Measurements from ENCODE around the gene CENPK. TPM values are rescaled to one million over a fixed set of nuclear protein-coding genes. Genes with fewer than 3 reads are reported as not detected.

Gene CENPK
- polyA plus RNA-seq, 1 of the 3 experiments (the other 2 are of a cell fraction) = 5.4 TPM

DNA sequence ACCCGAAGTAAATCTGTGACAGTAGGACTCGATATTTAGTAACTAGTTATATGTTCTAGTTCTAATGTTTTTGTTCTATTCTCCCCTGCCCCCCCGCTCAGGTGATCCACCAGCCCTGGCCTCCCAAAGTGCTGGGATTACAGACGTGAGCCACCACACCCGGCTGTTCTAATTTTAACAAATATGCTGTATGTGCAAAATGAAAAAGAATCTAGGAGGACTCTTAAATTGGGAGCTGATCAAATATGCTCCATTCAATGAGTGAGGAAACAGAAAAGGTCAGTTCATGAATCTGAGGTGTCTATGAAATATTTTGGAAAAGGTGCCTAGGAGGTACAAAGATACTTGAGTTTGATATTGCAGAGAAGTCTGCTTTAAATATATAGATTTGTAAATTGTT lies 16.8 kb downstream of the CENPK start:
- no peak for TF ChIP-seq GABPA (IDR thresholded peaks at IDR 0.05; ENCODE audit: low read depth)
- TF ChIP-seq CHD2 (IDR thresholded peaks at IDR 0.05; ENCODE audit: low read length, partially characterized antibody) = no peak
- no peak for TF ChIP-seq RCOR1 (IDR thresholded peaks at IDR 0.05; ENCODE audit: low read length)
- no peak for TF ChIP-seq RAD21 (IDR thresholded peaks at IDR 0.05; ENCODE audit: low read length)
- no peak for TF ChIP-seq YY1 (IDR thresholded peaks at IDR 0.05; ENCODE audit: low read depth)
- TF ChIP-seq POLR2AphosphoS5 (IDR thresholded peaks at IDR 0.05; ENCODE audit: low read depth, low read length) = no peak
- TF ChIP-seq ELF1 (IDR thresholded peaks at IDR 0.05) = no peak
- TF ChIP-seq GATA2 (CRISPR knock-in tag; IDR thresholded peaks at IDR 0.05) = no peak
- TF ChIP-seq, protein P1, sequence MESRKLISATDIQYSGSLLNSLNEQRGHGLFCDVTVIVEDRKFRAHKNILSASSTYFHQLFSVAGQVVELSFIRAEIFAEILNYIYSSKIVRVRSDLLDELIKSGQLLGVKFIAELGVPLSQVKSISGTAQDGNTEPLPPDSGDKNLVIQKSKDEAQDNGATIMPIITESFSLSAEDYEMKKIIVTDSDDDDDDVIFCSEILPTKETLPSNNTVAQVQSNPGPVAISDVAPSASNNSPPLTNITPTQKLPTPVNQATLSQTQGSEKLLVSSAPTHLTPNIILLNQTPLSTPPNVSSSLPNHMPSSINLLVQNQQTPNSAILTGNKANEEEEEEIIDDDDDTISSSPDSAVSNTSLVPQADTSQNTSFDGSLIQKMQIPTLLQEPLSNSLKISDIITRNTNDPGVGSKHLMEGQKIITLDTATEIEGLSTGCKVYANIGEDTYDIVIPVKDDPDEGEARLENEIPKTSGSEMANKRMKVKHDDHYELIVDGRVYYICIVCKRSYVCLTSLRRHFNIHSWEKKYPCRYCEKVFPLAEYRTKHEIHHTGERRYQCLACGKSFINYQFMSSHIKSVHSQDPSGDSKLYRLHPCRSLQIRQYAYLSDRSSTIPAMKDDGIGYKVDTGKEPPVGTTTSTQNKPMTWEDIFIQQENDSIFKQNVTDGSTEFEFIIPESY (IDR thresholded peaks at IDR 0.05; ENCODE audit: borderline replicate concordance, low read depth) = no peak
- TF ChIP-seq RXRA (IDR thresholded peaks at IDR 0.05; ENCODE audit: borderline replicate concordance, low read depth) = no peak
- no peak for TF ChIP-seq JUND (IDR thresholded peaks at IDR 0.05)
- TF ChIP-seq NFIC (IDR thresholded peaks at IDR 0.05; ENCODE audit: borderline replicate concordance) = no peak
- TF ChIP-seq FOXJ3 (CRISPR knock-in tag; IDR thresholded peaks at IDR 0.05) = no peak
- no peak for TF ChIP-seq MEF2A (IDR thresholded peaks at IDR 0.05; ENCODE audit: borderline replicate concordance, low read depth)
- no peak for TF ChIP-seq RFX5 (IDR thresholded peaks at IDR 0.05; ENCODE audit: low read length)
- TF ChIP-seq, protein P2, sequence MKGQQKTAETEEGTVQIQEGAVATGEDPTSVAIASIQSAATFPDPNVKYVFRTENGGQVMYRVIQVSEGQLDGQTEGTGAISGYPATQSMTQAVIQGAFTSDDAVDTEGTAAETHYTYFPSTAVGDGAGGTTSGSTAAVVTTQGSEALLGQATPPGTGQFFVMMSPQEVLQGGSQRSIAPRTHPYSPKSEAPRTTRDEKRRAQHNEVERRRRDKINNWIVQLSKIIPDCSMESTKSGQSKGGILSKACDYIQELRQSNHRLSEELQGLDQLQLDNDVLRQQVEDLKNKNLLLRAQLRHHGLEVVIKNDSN (IDR thresholded peaks at IDR 0.05; ENCODE audit: borderline replicate concordance, low read depth) = no peak
- no peak for TF ChIP-seq FOXM1 (IDR thresholded peaks at IDR 0.05; ENCODE audit: low read depth)
- no peak for TF ChIP-seq SMC3 (IDR thresholded peaks at IDR 0.05; ENCODE audit: low read depth, low read length)
- H3K27me3 ChIP-seq (ENCODE audit: insufficient read depth) = no peaks in the 10 kb centered on the region
- no peaks in the 10 kb centered on the region for H4K20me1 ChIP-seq (ENCODE audit: insufficient read depth)
- no peak overlapping the region for H3K9ac ChIP-seq
- peaks cover 2 to 48% of the 10 kb centered on the region in 2 experiments for H3K36me3 ChIP-seq (replicated peaks in 1 of 2; ENCODE audit: control insufficient read depth in 1 of 2, insufficient read depth in 2 of 2, low read length in 1 of 2)
- no peaks in the 10 kb centered on the region for H3F3A ChIP-seq (replicated peaks; ENCODE audit: insufficient read depth)
- ChIA-PET POLR2A (no interaction called here), CTCF (no interaction called here)
- no peaks in the 10 kb centered on the region for H3K9me3 ChIP-seq
- no peak overlapping the region for H3K27ac ChIP-seq (ENCODE audit: low read depth in 2 of 2, low read length in 1 of 2)
- H3K79me2 ChIP-seq (ENCODE audit: insufficient read depth) = no peaks in the 10 kb centered on the region; the same call in none of the 2 replicates
- no peak for DNase-seq
- WGBS (ENCODE audit: low lambda C conversion rate) = 92% methylated on average over 5 of the region's 5 CpGs
- H3K9me2 ChIP-seq = no peaks in the 10 kb centered on the region
- no peak overlapping the region for H2AFZ ChIP-seq (ENCODE audit: low read depth)
- H3K4me3 ChIP-seq (ENCODE audit: low read depth in 2 of 2, low read length in 1 of 2) = no peak overlapping the region
- H3K4me2 ChIP-seq = no peak overlapping the region
- no peaks in the 10 kb centered on the region for H3K4me1 ChIP-seq (ENCODE audit: control insufficient read depth in 1 of 2, insufficient read depth in 2 of 2, low read depth in 1 of 2, low read length in 1 of 2)

DNA sequence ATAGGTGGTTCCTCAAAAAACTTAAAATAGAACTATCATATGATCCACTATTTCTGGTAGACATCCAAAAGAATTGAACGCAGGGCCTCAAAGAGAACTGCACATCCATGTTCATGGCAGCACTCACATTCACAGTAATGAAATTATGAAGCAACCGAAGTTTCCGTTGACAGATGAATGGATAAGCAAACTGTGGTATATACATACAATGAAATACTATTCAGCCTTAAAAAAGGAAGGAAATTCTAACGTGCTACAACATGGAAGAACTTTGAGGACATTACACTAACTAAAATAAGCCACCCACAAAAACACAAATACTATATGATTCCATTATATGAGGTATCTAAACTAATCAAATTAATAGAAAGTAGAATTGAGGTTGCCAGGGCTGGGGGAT lies 18.5 kb downstream of the CENPK start:
- ChIA-PET POLR2A (no interaction called here), CTCF (no interaction called here)
- H3K4me2 ChIP-seq = no peak overlapping the region
- no peaks in the 10 kb centered on the region for H3K79me2 ChIP-seq (ENCODE audit: insufficient read depth)
- H3K27ac ChIP-seq (ENCODE audit: low read depth in 2 of 2, low read length in 1 of 2) = no peak overlapping the region
- no peak overlapping the region for H3K9ac ChIP-seq
- no peaks in the 10 kb centered on the region for H3K9me2 ChIP-seq
- no peak overlapping the region for H3K4me3 ChIP-seq (ENCODE audit: low read depth in 2 of 2, low read length in 1 of 2)
- no peaks in the 10 kb centered on the region for H4K20me1 ChIP-seq (ENCODE audit: insufficient read depth)
- no peaks in the 10 kb centered on the region for H3F3A ChIP-seq (replicated peaks; ENCODE audit: insufficient read depth)
- 94% methylated on average over 4 of the region's 4 CpGs for WGBS (ENCODE audit: low lambda C conversion rate)
- TF ChIP-seq TEAD4 (IDR thresholded peaks at IDR 0.05; ENCODE audit: borderline replicate concordance, insufficient read depth) = no peak
- TF ChIP-seq, protein P3, sequence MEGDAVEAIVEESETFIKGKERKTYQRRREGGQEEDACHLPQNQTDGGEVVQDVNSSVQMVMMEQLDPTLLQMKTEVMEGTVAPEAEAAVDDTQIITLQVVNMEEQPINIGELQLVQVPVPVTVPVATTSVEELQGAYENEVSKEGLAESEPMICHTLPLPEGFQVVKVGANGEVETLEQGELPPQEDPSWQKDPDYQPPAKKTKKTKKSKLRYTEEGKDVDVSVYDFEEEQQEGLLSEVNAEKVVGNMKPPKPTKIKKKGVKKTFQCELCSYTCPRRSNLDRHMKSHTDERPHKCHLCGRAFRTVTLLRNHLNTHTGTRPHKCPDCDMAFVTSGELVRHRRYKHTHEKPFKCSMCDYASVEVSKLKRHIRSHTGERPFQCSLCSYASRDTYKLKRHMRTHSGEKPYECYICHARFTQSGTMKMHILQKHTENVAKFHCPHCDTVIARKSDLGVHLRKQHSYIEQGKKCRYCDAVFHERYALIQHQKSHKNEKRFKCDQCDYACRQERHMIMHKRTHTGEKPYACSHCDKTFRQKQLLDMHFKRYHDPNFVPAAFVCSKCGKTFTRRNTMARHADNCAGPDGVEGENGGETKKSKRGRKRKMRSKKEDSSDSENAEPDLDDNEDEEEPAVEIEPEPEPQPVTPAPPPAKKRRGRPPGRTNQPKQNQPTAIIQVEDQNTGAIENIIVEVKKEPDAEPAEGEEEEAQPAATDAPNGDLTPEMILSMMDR (IDR thresholded peaks at IDR 0.05) = no peak
- H3K9me3 ChIP-seq = no peaks in the 10 kb centered on the region
- no peaks in the 10 kb centered on the region for H3K4me1 ChIP-seq (ENCODE audit: control insufficient read depth in 1 of 2, insufficient read depth in 2 of 2, low read depth in 1 of 2, low read length in 1 of 2)
- DNase-seq = no peak
- no peaks in the 10 kb centered on the region for H3K27me3 ChIP-seq (ENCODE audit: insufficient read depth)
- H2AFZ ChIP-seq (ENCODE audit: low read depth) = no peak overlapping the region
- peaks cover 2 to 48% of the 10 kb centered on the region in 2 experiments for H3K36me3 ChIP-seq (replicated peaks in 1 of 2; ENCODE audit: control insufficient read depth in 1 of 2, insufficient read depth in 2 of 2, low read length in 1 of 2)

All from SK-N-SH (cell line).